MM.1S (cell line): ENCODE results near the gene ASGR1.

Experiments
- CTCF ChIP-seq: fragments of 300-600 bp; sonication (generic); IDR thresholded peaks from 2 replicates; pipeline ENCODE4 v1.5.1; 2016; ENCODE audit warnings: antibody characterized with exemption, low read length, mixed read lengths
- EZH2 ChIP-seq: fragments of 300-600 bp; sonication (generic); optimal IDR thresholded peaks from 2 replicates; pipeline ENCODE3; 2017; ENCODE audit warnings: low read depth, mild to moderate bottlenecking, antibody characterized with exemption, low read length, mixed read lengths
- EZH2phosphoT487 ChIP-seq: fragments of 300-600 bp; sonication (generic); IDR thresholded peaks from 2 replicates; pipeline ENCODE4 v1.6.1; 2018; ENCODE audit warnings: antibody characterized with exemption, low read length

- no peak for TF ChIP-seq EZH2phosphoT487
- no peak for TF ChIP-seq CTCF
- no peak for TF ChIP-seq EZH2
Measured at GRCh38 chr17:7219229-7219811, 40.1 kb upstream of the ASGR1 start.
